Mucosa of stomach (tissue), 1 donor: ENCODE measurements around the gene TOB1.
A peak's percentile ranks its signal among the peaks of the same experiment; 100 is the strongest.
"Not testable (repeated sequence)": the region's sequence is repeated elsewhere in the genome, so short reads cannot be mapped to it uniquely, and the experiment has no call there.

Experiments
- H3K27me3 ChIP-seq: one replicate; pipeline ENCODE4 v1.7.0; 2013; ENCODE audit warnings: mild to moderate bottlenecking, low read length; ENCODE audit not compliant: control insufficient read depth, insufficient read depth
- H3K36me3 ChIP-seq: one replicate; pipeline ENCODE4 v1.7.0; 2013; ENCODE audit warnings: low read length; ENCODE audit not compliant: control insufficient read depth, insufficient read depth
- H3K4me1 ChIP-seq: one replicate; pipeline ENCODE4 v1.7.0; 2013; ENCODE audit warnings: mild to moderate bottlenecking, low read length; ENCODE audit not compliant: control insufficient read depth, insufficient read depth
- H3K4me3 ChIP-seq: one replicate; pipeline ENCODE4 v1.7.0; 2013; ENCODE audit warnings: low read length
- H3K9ac ChIP-seq: one replicate; pipeline ENCODE4 v1.7.0; 2013; ENCODE audit warnings: mild to moderate bottlenecking, low read length, moderate library complexity
- H3K9me3 ChIP-seq: one replicate; pipeline ENCODE4 v1.7.0; 2013; ENCODE audit warnings: mild to moderate bottlenecking, low read length, moderate library complexity; ENCODE audit not compliant: control insufficient read depth
- donor health status: Pancreatic carcinoma.

TOB1 gene

GRCh38 chr17:50904518-50905459 lies 38.6 kb upstream of the TOB1 start:
- no peaks in the 10 kb centered on the region for H3K27me3 ChIP-seq
- H3K4me1 ChIP-seq, result peaks cover 41% of the 10 kb centered on the region
- H3K9ac ChIP-seq, result peak overlapping the region; percentile 69
- no peaks in the 10 kb centered on the region for H3K36me3 ChIP-seq
- H3K9me3 ChIP-seq, result no peaks in the 10 kb centered on the region
- H3K4me3 ChIP-seq, result no peak overlapping the region

DNA sequence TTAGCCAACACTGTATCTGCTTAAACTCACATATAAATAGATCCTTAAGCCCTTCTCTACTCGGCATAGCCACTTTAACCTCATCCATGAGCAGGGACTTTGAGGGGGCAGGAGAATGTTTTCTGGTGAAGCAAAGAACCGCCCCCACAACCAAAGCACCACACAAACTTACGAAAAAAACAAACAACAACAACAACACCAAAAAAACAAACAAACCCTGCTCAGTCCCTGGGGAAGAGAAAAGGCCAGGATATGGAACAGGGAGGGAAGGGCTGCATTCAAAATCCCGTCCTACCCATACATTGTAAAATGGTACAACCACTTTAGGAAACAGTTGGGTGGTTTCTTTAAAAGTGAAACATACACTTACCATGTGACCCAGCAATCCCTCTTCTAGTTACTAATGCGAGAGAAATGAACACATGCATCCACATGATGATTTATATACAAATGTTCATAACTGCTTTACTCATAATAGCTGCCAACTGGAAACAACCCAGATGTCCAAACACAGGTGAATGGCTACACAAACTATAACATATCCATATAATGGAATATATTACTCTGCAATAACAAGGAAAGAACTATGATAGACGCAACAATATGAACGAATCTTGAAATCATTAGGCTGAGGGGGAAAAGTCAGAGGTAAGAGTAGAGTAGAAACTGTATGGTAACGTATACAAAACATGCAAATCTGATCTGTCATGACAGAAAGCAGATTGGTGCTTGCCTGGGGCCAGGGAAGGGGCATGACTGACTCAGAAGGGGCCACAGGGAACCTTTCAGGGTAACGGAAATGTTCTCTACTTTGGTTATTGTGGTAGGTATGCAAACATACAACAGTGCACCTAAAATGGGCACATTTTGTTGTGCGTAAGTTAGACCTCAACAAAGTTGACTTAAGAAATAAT lies 37.7 kb upstream of the TOB1 start:
- Histone ChIP-seq H3K4me3 (no peak overlapping the region), H3K4me1 (peaks cover 35% of the 10 kb centered on the region), H3K36me3 (no peaks in the 10 kb centered on the region), H3K27me3 (no peaks in the 10 kb centered on the region), H3K9me3 (no peaks in the 10 kb centered on the region), H3K9ac (peak overlapping the region; percentile 69)

- H3K4me3 ChIP-seq, result no peak overlapping the region
- H3K36me3 ChIP-seq, result no peaks in the 10 kb centered on the region
- H3K4me1 ChIP-seq, result peaks cover 28% of the 10 kb centered on the region
- peak overlapping the region; percentile 5 for H3K9ac ChIP-seq
- no peaks in the 10 kb centered on the region for H3K27me3 ChIP-seq
- no peaks in the 10 kb centered on the region for H3K9me3 ChIP-seq
Observed at GRCh38 chr17:50902372-50903353, 36.5 kb upstream of the TOB1 start.

DNA sequence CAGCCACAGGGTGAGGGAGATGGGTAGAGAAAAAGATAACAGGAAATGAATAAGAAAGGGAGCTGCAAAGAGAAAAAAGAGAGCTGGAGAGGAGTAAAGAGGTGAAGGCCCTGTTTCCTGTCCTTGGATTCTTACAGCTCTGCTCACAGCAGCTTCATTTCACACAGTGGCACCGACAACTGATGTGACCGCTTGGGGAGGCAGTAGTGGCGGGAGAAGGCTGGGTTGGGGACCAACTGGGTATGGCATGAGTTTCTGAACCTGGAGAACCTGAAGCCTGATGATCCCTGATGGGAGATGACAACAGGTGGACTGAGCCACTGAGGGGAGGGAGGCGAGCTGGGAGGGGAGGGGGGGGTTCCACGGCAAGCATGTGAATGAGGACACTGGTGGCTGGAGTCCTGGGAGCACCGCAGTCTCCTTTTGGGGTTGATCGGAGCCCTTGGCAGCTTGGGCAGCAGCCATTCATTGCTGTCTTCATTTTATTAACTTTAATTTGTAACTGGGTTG lies 34.3 kb upstream of the TOB1 start:
- Histone ChIP-seq H3K9ac (no peak overlapping the region), H3K4me3 (no peak overlapping the region), H3K27me3 (no peaks in the 10 kb centered on the region), H3K9me3 (no peaks in the 10 kb centered on the region), H3K4me1 (peaks cover 31% of the 10 kb centered on the region), H3K36me3 (no peaks in the 10 kb centered on the region)

GRCh38 chr17:50899559-50900319 lies 33.6 kb upstream of the TOB1 start:
- Histone ChIP-seq H3K4me3 (no peak overlapping the region), H3K9ac (no peak overlapping the region), H3K36me3 (no peaks in the 10 kb centered on the region), H3K9me3 (no peaks in the 10 kb centered on the region), H3K4me1 (peaks cover 24% of the 10 kb centered on the region), H3K27me3 (no peaks in the 10 kb centered on the region)

GRCh38 chr17:50899005-50899460 lies 32.9 kb upstream of the TOB1 start:
- Histone ChIP-seq H3K27me3 (no peaks in the 10 kb centered on the region), H3K36me3 (no peaks in the 10 kb centered on the region), H3K9me3 (no peaks in the 10 kb centered on the region), H3K4me3 (no peak overlapping the region), H3K4me1 (peaks cover 17% of the 10 kb centered on the region), H3K9ac (no peak overlapping the region)

GRCh38 chr17:50898369-50899004 lies 32.3 kb upstream of the TOB1 start:
- H3K36me3 ChIP-seq, result no peaks in the 10 kb centered on the region
- no peak overlapping the region for H3K4me3 ChIP-seq
- H3K27me3 ChIP-seq, result no peaks in the 10 kb centered on the region
- H3K9me3 ChIP-seq, result no peaks in the 10 kb centered on the region
- H3K4me1 ChIP-seq, result peaks cover 20% of the 10 kb centered on the region
- H3K9ac ChIP-seq, result no peak overlapping the region

GRCh38 chr17:50894513-50894912 lies 28.4 kb upstream of the TOB1 start:
- not testable (repeated sequence) for H3K9me3 ChIP-seq, H3K27me3 ChIP-seq, H3K4me3 ChIP-seq, H3K9ac ChIP-seq, H3K36me3 ChIP-seq
- peaks cover 53% of the 10 kb centered on the region for H3K4me1 ChIP-seq

GRCh38 chr17:50893183-50893993 lies 27.2 kb upstream of the TOB1 start:
- Histone ChIP-seq H3K36me3 (no peaks in the 10 kb centered on the region), H3K27me3 (no peaks in the 10 kb centered on the region), H3K4me1 (peaks cover 52% of the 10 kb centered on the region), H3K9me3 (no peaks in the 10 kb centered on the region), H3K4me3 (no peak overlapping the region), H3K9ac (peak overlapping the region; percentile 66)
